Peyer's patch (tissue), 4 donors: ENCODE data around the gene USP44. TPM values are rescaled to one million over a fixed set of nuclear protein-coding genes. Genes with fewer than 3 reads are reported as not detected.

Source experiments
- DNase-seq, 3 donors: peaks; one replicate each; pipeline ENCODE4 v3.0.0-alpha.2; 2017 to 2019
- H3K27ac ChIP-seq, 4 donors: fragments of 200-600 bp; sonication (generic); one replicate each; pipeline ENCODE4 v1.5.1; 2016 to 2019
- H3K27me3 ChIP-seq, 2 donors: fragments of 200-600 bp; sonication (generic); one replicate each; pipeline ENCODE4 v1.5.1; 2019
- H3K36me3 ChIP-seq, 3 donors: fragments of 200-600 bp; sonication (generic); one replicate each; pipeline ENCODE4 v1.5.1; 2016 to 2019
- H3K4me1 ChIP-seq, 4 donors: fragments of 200-600 bp; sonication (generic); one replicate each; pipeline ENCODE4 v1.5.1; 2016 to 2019
- H3K4me3 ChIP-seq, 4 donors: fragments of 200-600 bp; sonication (generic); 1 replicate in 3 of 4; 2 replicates in 1 of 4; pipeline ENCODE4 v1.5.1; 2016 to 2019; ENCODE audit warnings: mild to moderate bottlenecking in 1 of 4
- H3K9me3 ChIP-seq, 4 donors: fragments of 200-600 bp; sonication (generic); one replicate each; pipeline ENCODE4 v1.5.1; 2016 to 2019; ENCODE audit warnings: mild to moderate bottlenecking in 1 of 4
- POLR2A ChIP-seq, 2 donors: fragments of 450-650 bp; IDR thresholded peaks; one replicate each; pipeline ENCODE4 v1.5.1; 2017; ENCODE audit warnings: antibody characterized with exemption in 2 of 2, mild to moderate bottlenecking in 2 of 2, moderate library complexity in 2 of 2
- total RNA-seq, 4 donors: library from RNA; depleted of rRNA; stranded (reverse); fragments of >200 nt; gene quantifications; one replicate each; pipeline ENCODE4 v1.1.0, GENCODE V29; 2016
- TF ChIP-seq, protein P1 (sequence below), 6 experiments: fragments of 450-650 bp in 4 of 6; fragments of 200-600 bp in 2 of 6; sonication (generic) in 1 of 6; IDR thresholded peaks; one replicate each; pipeline ENCODE4 v1.5.1; 2017 to 2019; ENCODE audit warnings: antibody characterized with exemption in 6 of 6, mild to moderate bottlenecking in 3 of 6, moderate library complexity in 1 of 6

Gene USP44
- total RNA-seq, 4 donors from 2014 or later: 1.2 to 2.9 TPM; not detected in 2

- Histone ChIP-seq H3K36me3 (peaks cover 0 to 79% (median 0%) of the 10 kb centered on the region in 3 donors), H3K27ac (no peak overlapping the region), H3K4me1 (no peaks in the 10 kb centered on the region)
Observed at GRCh38 chr12:95505039-95505438, 46.2 kb downstream of the USP44 start.

DNA sequence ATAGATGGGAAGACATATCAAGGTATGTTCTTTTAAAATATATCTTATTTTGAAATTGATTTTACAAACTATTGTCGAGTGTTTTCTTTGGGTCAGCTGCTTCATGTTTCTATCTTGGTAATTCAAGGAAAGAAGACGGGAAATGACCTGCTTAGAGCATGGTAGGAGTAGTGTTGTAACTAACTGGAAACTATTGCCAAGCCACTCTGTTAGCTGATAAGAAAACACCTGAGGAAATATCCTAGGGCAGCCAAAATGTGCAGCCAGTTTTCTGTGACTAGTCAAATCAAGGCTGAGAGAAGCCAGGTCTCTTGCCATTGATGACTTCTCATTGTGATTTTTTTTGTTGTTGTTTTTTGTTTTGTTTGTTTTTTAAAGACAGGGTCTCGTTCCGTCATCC lies 47.1 kb downstream of the USP44 start:
- DNase-seq: no peak
- Histone ChIP-seq H3K4me3 (no peak overlapping the region), H3K27me3 (no peaks in the 10 kb centered on the region), H3K27ac (no peak overlapping the region), H3K36me3 (peaks cover 0 to 82% (median 0%) of the 10 kb centered on the region in 3 donors), H3K4me1 (no peaks in the 10 kb centered on the region), H3K9me3 (no peaks in the 10 kb centered on the region)
- TF ChIP-seq, protein P1, sequence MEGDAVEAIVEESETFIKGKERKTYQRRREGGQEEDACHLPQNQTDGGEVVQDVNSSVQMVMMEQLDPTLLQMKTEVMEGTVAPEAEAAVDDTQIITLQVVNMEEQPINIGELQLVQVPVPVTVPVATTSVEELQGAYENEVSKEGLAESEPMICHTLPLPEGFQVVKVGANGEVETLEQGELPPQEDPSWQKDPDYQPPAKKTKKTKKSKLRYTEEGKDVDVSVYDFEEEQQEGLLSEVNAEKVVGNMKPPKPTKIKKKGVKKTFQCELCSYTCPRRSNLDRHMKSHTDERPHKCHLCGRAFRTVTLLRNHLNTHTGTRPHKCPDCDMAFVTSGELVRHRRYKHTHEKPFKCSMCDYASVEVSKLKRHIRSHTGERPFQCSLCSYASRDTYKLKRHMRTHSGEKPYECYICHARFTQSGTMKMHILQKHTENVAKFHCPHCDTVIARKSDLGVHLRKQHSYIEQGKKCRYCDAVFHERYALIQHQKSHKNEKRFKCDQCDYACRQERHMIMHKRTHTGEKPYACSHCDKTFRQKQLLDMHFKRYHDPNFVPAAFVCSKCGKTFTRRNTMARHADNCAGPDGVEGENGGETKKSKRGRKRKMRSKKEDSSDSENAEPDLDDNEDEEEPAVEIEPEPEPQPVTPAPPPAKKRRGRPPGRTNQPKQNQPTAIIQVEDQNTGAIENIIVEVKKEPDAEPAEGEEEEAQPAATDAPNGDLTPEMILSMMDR (IDR thresholded peaks at IDR 0.05): no peak
- no peak for TF ChIP-seq POLR2A (IDR thresholded peaks at IDR 0.05)

More at GRCh38 chr12:95505039-95505438, 46.2 kb downstream of the USP44 start:
- no peaks in the 10 kb centered on the region for H3K27me3 ChIP-seq
- H3K4me3 ChIP-seq: no peak overlapping the region
- H3K9me3 ChIP-seq: no peaks in the 10 kb centered on the region
- TF ChIP-seq POLR2A (IDR thresholded peaks at IDR 0.05): no peak
- TF ChIP-seq, protein P1 (IDR thresholded peaks at IDR 0.05): no peak
- DNase-seq: no peak

- Histone ChIP-seq H3K4me1 (no peaks in the 10 kb centered on the region), H3K4me3 (no peak overlapping the region), H3K9me3 (no peaks in the 10 kb centered on the region), H3K27ac (no peak overlapping the region), H3K36me3 (peaks cover 0 to 78% (median 0%) of the 10 kb centered on the region in 3 donors), H3K27me3 (no peaks in the 10 kb centered on the region)
- DNase-seq: no peak
- TF ChIP-seq, protein P1 (IDR thresholded peaks at IDR 0.05): no peak
- TF ChIP-seq POLR2A (IDR thresholded peaks at IDR 0.05): no peak
Observed at GRCh38 chr12:95499772-95500171, 51.5 kb downstream of the USP44 start.

GRCh38 chr12:95498968-95499367 lies 52.3 kb downstream of the USP44 start:
- H3K36me3 ChIP-seq: peaks cover 0 to 78% (median 0%) of the 10 kb centered on the region in 3 donors
- no peak for DNase-seq
- H3K4me3 ChIP-seq: no peak overlapping the region
- H3K27ac ChIP-seq: no peak overlapping the region
- no peaks in the 10 kb centered on the region for H3K4me1 ChIP-seq
- H3K9me3 ChIP-seq: no peaks in the 10 kb centered on the region
- H3K27me3 ChIP-seq: no peaks in the 10 kb centered on the region
- TF ChIP-seq POLR2A (IDR thresholded peaks at IDR 0.05): no peak

DNA sequence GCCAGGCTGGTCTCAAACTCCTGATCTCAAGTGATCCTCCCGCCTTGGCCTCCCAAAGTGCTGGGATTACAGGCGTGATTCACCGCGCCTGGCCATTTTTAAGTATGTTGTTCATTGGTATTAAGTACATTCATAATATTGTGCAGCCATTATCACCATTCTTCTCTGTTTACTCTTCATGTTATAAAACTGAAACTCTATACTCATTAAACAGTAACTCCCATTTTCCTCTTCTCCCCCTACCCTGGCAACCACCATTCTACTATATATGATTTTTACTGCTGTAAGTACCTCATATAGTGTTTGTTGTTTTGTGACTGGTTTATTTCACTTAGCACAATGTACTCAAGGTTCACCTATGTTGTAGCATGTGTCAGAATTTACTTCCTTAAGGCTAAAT lies 54.2 kb downstream of the USP44 start:
- Histone ChIP-seq H3K27ac (no peak overlapping the region), H3K4me3 (no peak overlapping the region), H3K27me3 (no peaks in the 10 kb centered on the region), H3K4me1 (no peaks in the 10 kb centered on the region), H3K9me3 (no peaks in the 10 kb centered on the region), H3K36me3 (peaks cover 0 to 72% (median 0%) of the 10 kb centered on the region in 3 donors)
- DNase-seq: no peak
- TF ChIP-seq, protein P1 (IDR thresholded peaks at IDR 0.05): no peak

GRCh38 chr12:95495433-95495832 lies 55.8 kb downstream of the USP44 start:
- H3K27ac ChIP-seq: no peak overlapping the region
- H3K27me3 ChIP-seq: no peaks in the 10 kb centered on the region
- H3K4me3 ChIP-seq: no peak overlapping the region
- H3K36me3 ChIP-seq: peaks cover 0 to 69% (median 0%) of the 10 kb centered on the region in 3 donors
- no peaks in the 10 kb centered on the region for H3K4me1 ChIP-seq
- no peaks in the 10 kb centered on the region for H3K9me3 ChIP-seq
- DNase-seq: no peak
- TF ChIP-seq, protein P1 (IDR thresholded peaks at IDR 0.05): no peak
- no peak for TF ChIP-seq POLR2A (IDR thresholded peaks at IDR 0.05)
